Neural cell (in vitro differentiated cells): ENCODE data around the gene UCK2. TPM values are rescaled to one million over a fixed set of nuclear protein-coding genes. Genes with fewer than 3 reads are reported as not detected.
"Not testable (repeated sequence)": the region's sequence is repeated elsewhere in the genome, so short reads cannot be mapped to it uniquely, and the experiment has no call there.

Experiments used
- H2AFZ ChIP-seq: fragments of 200-600, 300-800 bp; sonication (generic), shearing (Covaris generic); 2 replicates; pipeline ENCODE4 v1.6.0; 2014; ENCODE audit warnings: low read depth, mild to moderate bottlenecking, antibody characterized with exemption, low read length, moderate library complexity
- H3F3A ChIP-seq: fragments of 200-600 bp; shearing (Covaris generic); 2 replicates; pipeline ENCODE4 v1.6.1; 2016; ENCODE audit warnings: mild to moderate bottlenecking, moderate library complexity, mixed read lengths, antibody characterized with exemption, low read length; ENCODE audit not compliant: insufficient read depth, poor library complexity, severe bottlenecking
- H3K27ac ChIP-seq: fragments of 200-600, 300-800 bp; sonication (generic), shearing (Covaris generic); 2 replicates; pipeline ENCODE4 v1.5.1; 2014; ENCODE audit warnings: mild to moderate bottlenecking, low read length, moderate library complexity
- H3K27me3 ChIP-seq: fragments of 300-800, 200-600 bp; sonication (generic), shearing (Covaris generic); 2 replicates; pipeline ENCODE4 v1.6.0; 2014; ENCODE audit warnings: mild to moderate bottlenecking, low read depth, low read length, moderate library complexity; ENCODE audit not compliant: insufficient read depth
- H3K36me3 ChIP-seq: fragments of 300-800, 200-600 bp; sonication (generic), shearing (Covaris generic); 2 replicates; pipeline ENCODE4 v1.5.1; 2014; ENCODE audit warnings: mild to moderate bottlenecking, antibody characterized with exemption, low read length, moderate library complexity; ENCODE audit not compliant: insufficient read depth
- H3K4me2 ChIP-seq: fragments of 300-800, 200-600 bp; sonication (generic), shearing (Covaris generic); 2 replicates; pipeline ENCODE4 v1.6.0; 2014; ENCODE audit warnings: mild to moderate bottlenecking, low read length
- H3K4me3 ChIP-seq: fragments of 300-800, 200-600 bp; sonication (generic), shearing (Covaris generic); 2 replicates; pipeline ENCODE4 v1.5.1; 2014; ENCODE audit warnings: mild to moderate bottlenecking, low read length, moderate library complexity
- H3K79me2 ChIP-seq: fragments of 200-600 bp; shearing (Covaris generic); replicated peaks from 2 replicates; pipeline ENCODE4 v1.6.0; 2014; ENCODE audit warnings: mild to moderate bottlenecking, low read length, moderate library complexity; ENCODE audit not compliant: insufficient read depth
- H3K9ac ChIP-seq: fragments of 300-800, 200-600 bp; sonication (generic), shearing (Covaris generic); 2 replicates; pipeline ENCODE4 v1.6.1; 2016; ENCODE audit warnings: mild to moderate bottlenecking, low read length, mixed read lengths
- H3K9me2 ChIP-seq: fragments of 200-600 bp; shearing (Covaris generic); 2 replicates; pipeline ENCODE4 v1.6.1; 2016; ENCODE audit warnings: mild to moderate bottlenecking, low read length, mixed read lengths; ENCODE audit not compliant: insufficient read depth
- H3K9me3 ChIP-seq: fragments of 200-600, 300-800 bp; sonication (generic), shearing (Covaris generic); 2 replicates; pipeline ENCODE4 v1.6.1; 2016; ENCODE audit warnings: mild to moderate bottlenecking, mixed run types, low read length, moderate library complexity, mixed read lengths
- H4K20me1 ChIP-seq: fragments of 200-600 bp; shearing (Covaris generic); 2 replicates; pipeline ENCODE4 v1.6.1; 2016; ENCODE audit warnings: mild to moderate bottlenecking, mixed run types; ENCODE audit not compliant: insufficient read depth
- EP300 ChIP-seq: fragments of 450-650 bp; conservative IDR thresholded peaks from 2 replicates; pipeline ENCODE4 v1.6.1; 2014; ENCODE audit warnings: antibody characterized with exemption, mild to moderate bottlenecking, moderate library complexity; ENCODE audit not compliant: poor library complexity, severe bottlenecking
- EZH2 ChIP-seq: fragments of 200-600, 300-800 bp; shearing (Covaris generic), sonication (generic); IDR thresholded peaks from 2 replicates; pipeline ENCODE4 v1.6.1; 2014; ENCODE audit warnings: antibody characterized with exemption, low read length, borderline replicate concordance, mild to moderate bottlenecking; ENCODE audit not compliant: insufficient read depth, poor library complexity, severe bottlenecking
- MXI1 ChIP-seq: fragments of 450-650 bp; conservative IDR thresholded peaks from 2 replicates; pipeline ENCODE4 v1.6.1; 2014; ENCODE audit warnings: antibody characterized with exemption, mild to moderate bottlenecking; ENCODE audit not compliant: poor library complexity, severe bottlenecking
- POLR2AphosphoS5 ChIP-seq: IDR thresholded peaks from 2 replicates; pipeline ENCODE4 v1.6.1; 2012
- RAD21 ChIP-seq: fragments of 450-650 bp; conservative IDR thresholded peaks from 2 replicates; pipeline ENCODE4 v1.6.1; 2014; ENCODE audit warnings: antibody characterized with exemption, mild to moderate bottlenecking, moderate library complexity
- SMC3 ChIP-seq: fragments of 450-650 bp; conservative IDR thresholded peaks from 2 replicates; pipeline ENCODE4 v1.6.1; 2014; ENCODE audit warnings: antibody characterized with exemption, mild to moderate bottlenecking, moderate library complexity; ENCODE audit not compliant: poor library complexity
- TAF1 ChIP-seq: IDR thresholded peaks from 2 replicates; pipeline ENCODE4 v1.6.1; 2012; ENCODE audit warnings: low read depth
- polyA plus RNA-seq: library from polyadenylated mRNA; depleted of rRNA; stranded (reverse); fragments of >200 nt; gene quantifications from 2 replicates; pipeline ENCODE4 v1.2.3, GENCODE V29; 2014
- TF ChIP-seq, protein P1 (sequence below): IDR thresholded peaks from 2 replicates; pipeline ENCODE4 v1.6.1; 2012; ENCODE audit warnings: borderline replicate concordance
- TF ChIP-seq, protein P2 (sequence below): fragments of 450-650 bp; IDR thresholded peaks from 2 replicates; pipeline ENCODE4 v1.5.1; 2014; ENCODE audit warnings: antibody characterized with exemption, mild to moderate bottlenecking, moderate library complexity; ENCODE audit not compliant: poor library complexity, severe bottlenecking

Gene UCK2
- polyA plus RNA-seq, 1 donor from 2014 or later: 36.0 TPM

GRCh38 chr1:165795894-165796293 lies 31.5 kb upstream of the UCK2 start:
- Histone ChIP-seq H3K4me2 (no peak overlapping the region), H3K27ac (no peak overlapping the region), H3K9ac (no peak overlapping the region), H3K9me2 (no peaks in the 10 kb centered on the region), H3F3A (no peaks in the 10 kb centered on the region), H3K27me3 (no peaks in the 10 kb centered on the region), H3K36me3 (no peaks in the 10 kb centered on the region), H3K4me3 (no peak overlapping the region), H3K9me3 (no peaks in the 10 kb centered on the region), H2AFZ (no peak overlapping the region), H4K20me1 (no peaks in the 10 kb centered on the region), H3K79me2 (no peaks in the 10 kb centered on the region)
- TF ChIP-seq, protein P1, sequence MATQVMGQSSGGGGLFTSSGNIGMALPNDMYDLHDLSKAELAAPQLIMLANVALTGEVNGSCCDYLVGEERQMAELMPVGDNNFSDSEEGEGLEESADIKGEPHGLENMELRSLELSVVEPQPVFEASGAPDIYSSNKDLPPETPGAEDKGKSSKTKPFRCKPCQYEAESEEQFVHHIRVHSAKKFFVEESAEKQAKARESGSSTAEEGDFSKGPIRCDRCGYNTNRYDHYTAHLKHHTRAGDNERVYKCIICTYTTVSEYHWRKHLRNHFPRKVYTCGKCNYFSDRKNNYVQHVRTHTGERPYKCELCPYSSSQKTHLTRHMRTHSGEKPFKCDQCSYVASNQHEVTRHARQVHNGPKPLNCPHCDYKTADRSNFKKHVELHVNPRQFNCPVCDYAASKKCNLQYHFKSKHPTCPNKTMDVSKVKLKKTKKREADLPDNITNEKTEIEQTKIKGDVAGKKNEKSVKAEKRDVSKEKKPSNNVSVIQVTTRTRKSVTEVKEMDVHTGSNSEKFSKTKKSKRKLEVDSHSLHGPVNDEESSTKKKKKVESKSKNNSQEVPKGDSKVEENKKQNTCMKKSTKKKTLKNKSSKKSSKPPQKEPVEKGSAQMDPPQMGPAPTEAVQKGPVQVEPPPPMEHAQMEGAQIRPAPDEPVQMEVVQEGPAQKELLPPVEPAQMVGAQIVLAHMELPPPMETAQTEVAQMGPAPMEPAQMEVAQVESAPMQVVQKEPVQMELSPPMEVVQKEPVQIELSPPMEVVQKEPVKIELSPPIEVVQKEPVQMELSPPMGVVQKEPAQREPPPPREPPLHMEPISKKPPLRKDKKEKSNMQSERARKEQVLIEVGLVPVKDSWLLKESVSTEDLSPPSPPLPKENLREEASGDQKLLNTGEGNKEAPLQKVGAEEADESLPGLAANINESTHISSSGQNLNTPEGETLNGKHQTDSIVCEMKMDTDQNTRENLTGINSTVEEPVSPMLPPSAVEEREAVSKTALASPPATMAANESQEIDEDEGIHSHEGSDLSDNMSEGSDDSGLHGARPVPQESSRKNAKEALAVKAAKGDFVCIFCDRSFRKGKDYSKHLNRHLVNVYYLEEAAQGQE: no peak
- TF ChIP-seq EZH2 (no peak), RAD21 (no peak), TAF1 (no peak), POLR2AphosphoS5 (no peak), SMC3 (no peak), EP300 (no peak), MXI1 (no peak)
- TF ChIP-seq, protein P2, sequence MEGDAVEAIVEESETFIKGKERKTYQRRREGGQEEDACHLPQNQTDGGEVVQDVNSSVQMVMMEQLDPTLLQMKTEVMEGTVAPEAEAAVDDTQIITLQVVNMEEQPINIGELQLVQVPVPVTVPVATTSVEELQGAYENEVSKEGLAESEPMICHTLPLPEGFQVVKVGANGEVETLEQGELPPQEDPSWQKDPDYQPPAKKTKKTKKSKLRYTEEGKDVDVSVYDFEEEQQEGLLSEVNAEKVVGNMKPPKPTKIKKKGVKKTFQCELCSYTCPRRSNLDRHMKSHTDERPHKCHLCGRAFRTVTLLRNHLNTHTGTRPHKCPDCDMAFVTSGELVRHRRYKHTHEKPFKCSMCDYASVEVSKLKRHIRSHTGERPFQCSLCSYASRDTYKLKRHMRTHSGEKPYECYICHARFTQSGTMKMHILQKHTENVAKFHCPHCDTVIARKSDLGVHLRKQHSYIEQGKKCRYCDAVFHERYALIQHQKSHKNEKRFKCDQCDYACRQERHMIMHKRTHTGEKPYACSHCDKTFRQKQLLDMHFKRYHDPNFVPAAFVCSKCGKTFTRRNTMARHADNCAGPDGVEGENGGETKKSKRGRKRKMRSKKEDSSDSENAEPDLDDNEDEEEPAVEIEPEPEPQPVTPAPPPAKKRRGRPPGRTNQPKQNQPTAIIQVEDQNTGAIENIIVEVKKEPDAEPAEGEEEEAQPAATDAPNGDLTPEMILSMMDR: no peak

- H3K36me3 ChIP-seq: no peaks in the 10 kb centered on the region
- H3K9ac ChIP-seq: no peak overlapping the region
- H4K20me1 ChIP-seq: no peaks in the 10 kb centered on the region
- no peak overlapping the region for H2AFZ ChIP-seq
- no peak overlapping the region for H3K4me3 ChIP-seq
- no peak overlapping the region for H3K27ac ChIP-seq
- no peak overlapping the region for H3K4me2 ChIP-seq
- H3K9me2 ChIP-seq: no peaks in the 10 kb centered on the region
- TF ChIP-seq SMC3: no peak
- TF ChIP-seq, protein P2: no peak
- no peak for TF ChIP-seq EP300
- no peaks in the 10 kb centered on the region for H3K27me3 ChIP-seq
- no peaks in the 10 kb centered on the region for H3K9me3 ChIP-seq
- H3K79me2 ChIP-seq: no peaks in the 10 kb centered on the region
- H3F3A ChIP-seq: no peaks in the 10 kb centered on the region
Observed at GRCh38 chr1:165799387-165799786, 28.0 kb upstream of the UCK2 start.

GRCh38 chr1:165804513-165804912 lies 22.9 kb upstream of the UCK2 start:
- H3K79me2 ChIP-seq, H3K9me2 ChIP-seq, H3K27me3 ChIP-seq, H3K9me3 ChIP-seq, H3K4me2 ChIP-seq, H3K4me3 ChIP-seq, H3K36me3 ChIP-seq, H3F3A ChIP-seq, H3K9ac ChIP-seq, H4K20me1 ChIP-seq, H3K27ac ChIP-seq, H2AFZ ChIP-seq: not testable (repeated sequence)
